Measurements from ENCODE around the gene GRB14. TPM values are rescaled to one million over a fixed set of nuclear protein-coding genes. Genes with fewer than 3 reads are reported as not detected.

The GRB14 gene
- total RNA-seq, 1 experiment from 2014 or later, result 14.9 TPM

GRCh38 chr2:164620873-164621763, at the start of gene GRB14 (continued):
- TF ChIP-seq MAX (CRISPR knock-in tag; IDR thresholded peaks at IDR 0.05) (peak; percentile 83), TEAD1 (CRISPR knock-in tag; IDR thresholded peaks at IDR 0.05) (0 out of 2 replicates have a peak, but pooled peaks have one; percentile 20), NR3C1 (CRISPR knock-in tag; conservative IDR thresholded peaks at IDR 0.05; ENCODE audit: low read depth) (0 out of 2 replicates have a peak, but pooled peaks have one; percentile 38), ZNF396 (CRISPR knock-in tag; IDR thresholded peaks at IDR 0.05; ENCODE audit: borderline replicate concordance) (no peak), CREM (CRISPR knock-in tag; IDR thresholded peaks at IDR 0.05) (0 out of 2 replicates have a peak, but pooled peaks have one; percentile 44), SP1 (CRISPR knock-in tag; conservative IDR thresholded peaks at IDR 0.05) (peak; percentile 72; the same call in 1 of the 2 replicates), OVOL2 (CRISPR knock-in tag; IDR thresholded peaks at IDR 0.05; ENCODE audit: borderline replicate concordance) (no peak), MYBL2 (CRISPR knock-in tag; IDR thresholded peaks at IDR 0.05) (peak; percentile 77; the same call in 1 of the 2 replicates), RELA (CRISPR knock-in tag; IDR thresholded peaks at IDR 0.05; ENCODE audit: borderline replicate concordance) (0 out of 2 replicates have a peak, but pooled peaks have one; percentile 33), CDX4 (CRISPR knock-in tag; IDR thresholded peaks at IDR 0.05; ENCODE audit: borderline replicate concordance) (no peak), TCF7 (CRISPR knock-in tag; IDR thresholded peaks at IDR 0.05; ENCODE audit: low read depth) (peak; percentile 48; the same call in 1 of the 2 replicates), PRRX2 (CRISPR knock-in tag; IDR thresholded peaks at IDR 0.05) (no peak), NFE2L1 (CRISPR knock-in tag; IDR thresholded peaks at IDR 0.05) (0 out of 2 replicates have a peak, but pooled peaks have one; percentile 49)
- TF ChIP-seq, protein P1, sequence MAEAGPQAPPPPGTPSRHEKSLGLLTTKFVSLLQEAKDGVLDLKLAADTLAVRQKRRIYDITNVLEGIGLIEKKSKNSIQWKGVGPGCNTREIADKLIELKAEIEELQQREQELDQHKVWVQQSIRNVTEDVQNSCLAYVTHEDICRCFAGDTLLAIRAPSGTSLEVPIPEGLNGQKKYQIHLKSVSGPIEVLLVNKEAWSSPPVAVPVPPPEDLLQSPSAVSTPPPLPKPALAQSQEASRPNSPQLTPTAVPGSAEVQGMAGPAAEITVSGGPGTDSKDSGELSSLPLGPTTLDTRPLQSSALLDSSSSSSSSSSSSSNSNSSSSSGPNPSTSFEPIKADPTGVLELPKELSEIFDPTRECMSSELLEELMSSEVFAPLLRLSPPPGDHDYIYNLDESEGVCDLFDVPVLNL (CRISPR knock-in tag; IDR thresholded peaks at IDR 0.05; ENCODE audit: borderline replicate concordance, low read depth), result 0 out of 2 replicates have a peak, but pooled peaks have one; percentile 34
- TF ChIP-seq, protein P2, sequence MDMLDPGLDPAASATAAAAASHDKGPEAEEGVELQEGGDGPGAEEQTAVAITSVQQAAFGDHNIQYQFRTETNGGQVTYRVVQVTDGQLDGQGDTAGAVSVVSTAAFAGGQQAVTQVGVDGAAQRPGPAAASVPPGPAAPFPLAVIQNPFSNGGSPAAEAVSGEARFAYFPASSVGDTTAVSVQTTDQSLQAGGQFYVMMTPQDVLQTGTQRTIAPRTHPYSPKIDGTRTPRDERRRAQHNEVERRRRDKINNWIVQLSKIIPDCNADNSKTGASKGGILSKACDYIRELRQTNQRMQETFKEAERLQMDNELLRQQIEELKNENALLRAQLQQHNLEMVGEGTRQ (CRISPR knock-in tag; IDR thresholded peaks at IDR 0.05), result peak; percentile 38; the same call in 1 of the 2 replicates
- TF ChIP-seq, protein P3, sequence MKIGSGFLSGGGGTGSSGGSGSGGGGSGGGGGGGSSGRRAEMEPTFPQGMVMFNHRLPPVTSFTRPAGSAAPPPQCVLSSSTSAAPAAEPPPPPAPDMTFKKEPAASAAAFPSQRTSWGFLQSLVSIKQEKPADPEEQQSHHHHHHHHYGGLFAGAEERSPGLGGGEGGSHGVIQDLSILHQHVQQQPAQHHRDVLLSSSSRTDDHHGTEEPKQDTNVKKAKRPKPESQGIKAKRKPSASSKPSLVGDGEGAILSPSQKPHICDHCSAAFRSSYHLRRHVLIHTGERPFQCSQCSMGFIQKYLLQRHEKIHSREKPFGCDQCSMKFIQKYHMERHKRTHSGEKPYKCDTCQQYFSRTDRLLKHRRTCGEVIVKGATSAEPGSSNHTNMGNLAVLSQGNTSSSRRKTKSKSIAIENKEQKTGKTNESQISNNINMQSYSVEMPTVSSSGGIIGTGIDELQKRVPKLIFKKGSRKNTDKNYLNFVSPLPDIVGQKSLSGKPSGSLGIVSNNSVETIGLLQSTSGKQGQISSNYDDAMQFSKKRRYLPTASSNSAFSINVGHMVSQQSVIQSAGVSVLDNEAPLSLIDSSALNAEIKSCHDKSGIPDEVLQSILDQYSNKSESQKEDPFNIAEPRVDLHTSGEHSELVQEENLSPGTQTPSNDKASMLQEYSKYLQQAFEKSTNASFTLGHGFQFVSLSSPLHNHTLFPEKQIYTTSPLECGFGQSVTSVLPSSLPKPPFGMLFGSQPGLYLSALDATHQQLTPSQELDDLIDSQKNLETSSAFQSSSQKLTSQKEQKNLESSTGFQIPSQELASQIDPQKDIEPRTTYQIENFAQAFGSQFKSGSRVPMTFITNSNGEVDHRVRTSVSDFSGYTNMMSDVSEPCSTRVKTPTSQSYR (CRISPR knock-in tag; IDR thresholded peaks at IDR 0.05), result no peak

- Mint-ChIP-seq H3K27me3 (ENCODE audit: low read depth) (no peaks in the 10 kb centered on the region), H3K9me3 (no peaks in the 10 kb centered on the region), H3K4me1 (no peaks in the 10 kb centered on the region), H3K4me3 (no peak overlapping the region), H3K27ac (no peak overlapping the region), H3K36me3 (no peaks in the 10 kb centered on the region)
- POLR2A ChIA-PET, result no interaction called here
- CTCF ChIA-PET, result no interaction called here
- ATAC-seq, result no peak
- no peak for DNase-seq (ENCODE audit: low spot score)
- TF ChIP-seq ZNF512 (CRISPR knock-in tag; IDR thresholded peaks at IDR 0.05; ENCODE audit: borderline replicate concordance) (no peak), EMX1 (CRISPR knock-in tag; IDR thresholded peaks at IDR 0.05) (no peak), ZNF396 (CRISPR knock-in tag; IDR thresholded peaks at IDR 0.05; ENCODE audit: borderline replicate concordance) (no peak), ZNF232 (CRISPR knock-in tag; IDR thresholded peaks at IDR 0.05) (no peak), NR2C2 (CRISPR knock-in tag; IDR thresholded peaks at IDR 0.05) (no peak)
- TF ChIP-seq, protein P4, sequence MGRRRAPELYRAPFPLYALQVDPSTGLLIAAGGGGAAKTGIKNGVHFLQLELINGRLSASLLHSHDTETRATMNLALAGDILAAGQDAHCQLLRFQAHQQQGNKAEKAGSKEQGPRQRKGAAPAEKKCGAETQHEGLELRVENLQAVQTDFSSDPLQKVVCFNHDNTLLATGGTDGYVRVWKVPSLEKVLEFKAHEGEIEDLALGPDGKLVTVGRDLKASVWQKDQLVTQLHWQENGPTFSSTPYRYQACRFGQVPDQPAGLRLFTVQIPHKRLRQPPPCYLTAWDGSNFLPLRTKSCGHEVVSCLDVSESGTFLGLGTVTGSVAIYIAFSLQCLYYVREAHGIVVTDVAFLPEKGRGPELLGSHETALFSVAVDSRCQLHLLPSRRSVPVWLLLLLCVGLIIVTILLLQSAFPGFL (CRISPR knock-in tag; IDR thresholded peaks at IDR 0.05; ENCODE audit: borderline replicate concordance), result no peak
- TF ChIP-seq, protein P5, sequence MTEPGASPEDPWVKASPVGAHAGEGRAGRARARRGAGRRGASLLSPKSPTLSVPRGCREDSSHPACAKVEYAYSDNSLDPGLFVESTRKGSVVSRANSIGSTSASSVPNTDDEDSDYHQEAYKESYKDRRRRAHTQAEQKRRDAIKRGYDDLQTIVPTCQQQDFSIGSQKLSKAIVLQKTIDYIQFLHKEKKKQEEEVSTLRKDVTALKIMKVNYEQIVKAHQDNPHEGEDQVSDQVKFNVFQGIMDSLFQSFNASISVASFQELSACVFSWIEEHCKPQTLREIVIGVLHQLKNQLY (CRISPR knock-in tag; IDR thresholded peaks at IDR 0.05), result no peak
Measured at GRCh38 chr2:164669291-164669690, 48.0 kb upstream of the GRB14 start.
